Measurements from ENCODE around the gene CR1L.
A peak's percentile ranks its signal among the peaks of the same experiment; 100 is the strongest.
"Not testable (repeated sequence)": the region's sequence is repeated elsewhere in the genome, so short reads cannot be mapped to it uniquely, and the experiment has no call there.

The CR1L gene

DNA sequence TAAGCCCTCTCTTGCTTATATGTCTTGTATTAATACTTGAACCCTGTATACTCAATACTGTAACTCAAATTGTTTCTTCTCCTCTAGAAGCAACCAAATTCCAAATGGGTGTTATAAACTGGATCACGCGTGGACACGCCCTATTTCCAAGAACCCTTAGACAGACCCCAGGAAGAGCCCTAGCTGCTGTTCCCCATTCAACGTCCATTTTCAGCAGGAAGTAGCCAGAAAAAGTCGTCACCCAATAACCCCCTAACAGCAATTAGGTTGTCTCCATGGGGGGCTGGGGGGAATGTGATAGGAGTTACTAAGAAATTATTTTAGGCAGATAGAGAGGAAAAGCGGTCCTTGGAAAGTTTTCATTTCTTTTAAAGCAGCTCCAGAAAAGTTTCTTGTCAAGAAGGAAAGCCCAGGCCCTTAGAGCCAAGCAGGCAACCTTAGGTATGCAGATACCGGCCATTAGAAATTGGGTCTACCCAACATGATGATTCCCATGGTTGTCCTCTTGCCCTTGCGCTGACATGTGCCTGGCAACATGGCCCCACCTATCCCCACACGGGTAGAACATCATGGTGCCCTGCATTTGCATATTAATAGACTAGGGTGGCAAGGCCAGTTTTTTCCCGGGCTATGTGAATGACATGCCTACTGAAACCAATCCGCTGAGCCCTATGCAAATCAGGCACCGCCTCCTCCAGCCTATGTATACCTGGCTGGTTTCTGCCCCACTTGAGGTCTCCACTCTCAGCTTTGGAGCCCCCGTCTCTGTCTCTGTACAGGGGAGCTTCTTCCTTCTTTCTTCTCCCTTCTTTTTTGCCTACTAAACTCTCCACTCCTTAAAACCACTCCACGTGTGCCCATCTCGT lies 102.9 kb downstream of the CR1L start:
- no peak for DNase-seq

DNA sequence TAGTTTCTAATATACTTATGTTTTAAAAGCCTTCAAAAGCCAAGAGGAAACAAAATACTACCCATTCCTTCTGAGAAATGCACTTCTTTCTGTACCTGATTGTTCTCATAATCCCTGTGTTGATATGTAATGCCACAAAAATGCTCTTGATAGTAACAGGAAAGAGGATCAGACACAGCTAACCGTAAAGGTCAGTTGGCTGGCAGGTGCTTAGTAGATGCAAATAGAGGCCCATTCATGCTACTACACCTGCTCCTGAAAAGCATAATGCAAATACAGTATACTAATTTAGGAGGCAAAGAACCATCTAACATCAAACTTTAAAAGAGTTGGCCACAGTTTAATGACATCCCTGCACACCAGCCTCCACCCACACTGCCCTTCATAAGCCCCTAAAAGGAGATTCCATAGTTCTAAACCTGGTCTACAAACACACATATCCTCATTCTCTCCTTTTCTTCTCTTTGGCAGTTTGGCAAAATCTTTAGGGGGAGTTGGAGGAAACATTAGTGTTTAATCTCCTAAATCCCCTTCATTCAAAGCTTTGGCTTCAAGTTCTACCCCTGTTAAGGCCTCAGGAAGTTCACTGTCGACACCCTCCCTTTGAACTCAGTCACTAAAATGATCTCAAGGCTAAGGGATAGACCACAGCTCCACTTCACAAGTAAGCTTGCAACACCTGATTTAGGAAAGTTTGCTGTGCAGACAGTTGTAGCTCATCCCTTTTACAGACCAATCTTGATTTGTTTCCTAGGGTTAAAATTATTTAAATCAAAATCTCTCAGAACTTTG lies 104.0 kb downstream of the CR1L start:
- DNase-seq = no peak

DNA sequence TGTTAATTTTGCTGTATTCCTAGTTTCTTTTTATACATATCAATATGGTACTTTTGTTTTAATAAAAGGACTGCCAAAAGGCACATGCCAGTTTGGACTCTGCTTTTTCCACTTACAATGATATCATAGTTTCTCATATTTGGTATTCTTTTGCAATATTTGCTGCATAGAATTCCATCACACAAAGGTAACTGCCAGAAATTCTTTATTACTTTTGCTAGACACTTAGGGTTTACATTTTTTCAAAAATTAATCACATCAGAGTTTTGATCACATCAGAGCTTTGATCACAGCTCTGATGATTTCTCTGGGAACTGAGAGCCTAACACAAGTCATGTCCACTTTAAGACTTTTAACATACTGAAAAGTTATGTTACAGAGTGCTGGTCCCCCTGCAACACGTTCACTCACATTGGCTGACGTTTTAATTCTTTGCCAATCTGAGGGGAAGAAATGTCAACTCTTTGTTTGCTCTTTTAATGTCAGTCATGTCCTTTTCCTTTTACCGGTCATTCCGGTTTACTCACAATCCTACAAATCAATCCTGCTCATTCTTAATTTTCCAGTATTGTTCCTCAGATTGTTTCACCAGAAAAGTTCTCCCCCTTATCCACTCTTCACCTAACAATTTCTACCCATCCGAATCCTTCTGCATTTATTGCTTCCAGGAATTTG lies 105.8 kb downstream of the CR1L start:
- DNase-seq = no peak

DNA sequence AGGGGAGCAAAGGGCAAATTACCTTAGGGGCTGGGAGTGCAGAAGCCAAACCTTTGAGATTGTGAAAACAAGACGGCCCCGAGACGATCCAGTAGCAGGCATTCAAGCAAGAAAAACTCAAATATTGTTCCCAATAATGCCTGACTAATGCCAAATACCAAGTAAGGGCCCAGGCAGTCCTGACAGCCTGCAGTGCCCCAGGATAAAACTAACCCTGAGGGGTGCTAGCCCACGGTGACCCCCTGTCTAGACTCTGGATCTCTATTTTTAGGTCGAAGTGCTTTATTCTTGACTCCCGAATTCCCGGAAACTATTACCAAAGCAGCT lies 106.5 kb downstream of the CR1L start:
- DNase-seq = not testable (repeated sequence)

DNA sequence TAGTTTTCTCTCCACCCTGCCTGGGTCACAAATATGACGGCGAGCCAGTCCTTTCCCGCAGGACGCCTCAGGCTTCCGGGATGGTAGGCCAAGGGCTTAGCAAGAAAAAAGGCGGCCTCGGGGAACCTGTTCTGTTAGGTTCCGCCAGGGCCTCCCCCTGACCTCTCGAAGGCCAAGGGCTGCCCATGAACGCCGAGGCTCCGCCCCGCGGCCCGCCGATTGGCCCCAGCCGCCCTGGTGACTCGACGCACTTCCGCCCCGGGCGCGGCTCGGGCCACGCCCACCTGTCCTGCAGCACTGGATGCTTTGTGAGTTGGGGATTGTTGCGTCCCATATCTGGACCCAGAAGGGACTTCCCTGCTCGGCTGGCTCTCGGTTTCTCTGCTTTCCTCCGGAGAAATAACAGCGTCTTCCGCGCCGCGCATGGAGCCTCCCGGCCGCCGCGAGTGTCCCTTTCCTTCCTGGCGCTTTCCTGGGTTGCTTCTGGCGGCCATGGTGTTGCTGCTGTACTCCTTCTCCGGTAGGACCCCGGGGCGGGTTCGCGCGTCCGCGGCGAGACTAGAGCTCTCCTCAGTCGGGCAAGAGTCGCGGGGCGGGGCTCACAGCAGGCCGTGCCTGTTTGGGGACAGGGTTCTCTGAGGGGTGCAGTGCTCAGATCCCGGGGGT lies 107.0 kb downstream of the CR1L start, which contains the start of gene CD46:
TSS of gene CD46 (plus strand) at position 265 of the 666 bp plus-strand sequence. CDS start at position 424, 159 bp downstream.
- peak; percentile 48 for DNase-seq

DNA sequence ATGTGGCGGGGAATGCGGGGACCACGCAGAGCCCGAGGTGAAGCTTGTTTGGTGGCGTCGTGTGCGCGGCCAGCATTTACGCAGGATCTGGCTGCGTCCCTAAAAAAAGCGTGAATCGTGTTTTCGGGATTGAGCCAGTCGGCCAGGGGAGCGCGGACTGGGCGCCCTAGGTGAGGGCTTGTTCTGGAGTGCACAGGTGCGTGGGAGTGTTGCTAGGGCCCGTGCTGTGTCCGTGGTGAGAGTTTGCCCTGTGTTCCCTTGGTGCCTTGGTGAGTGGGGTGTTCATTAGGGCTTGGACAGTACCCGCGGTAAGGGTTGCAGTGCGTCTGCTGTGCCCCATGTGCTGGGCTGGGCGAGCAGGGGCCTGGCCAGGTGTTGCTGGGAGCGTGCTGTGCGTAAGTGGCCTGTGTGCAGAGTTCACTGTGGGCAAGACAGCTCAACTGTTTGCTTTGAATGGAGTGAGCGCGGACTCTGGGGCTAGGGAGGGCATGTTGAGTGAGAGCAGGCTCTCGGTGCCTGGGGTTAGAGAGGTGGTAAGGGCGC lies 107.6 kb downstream of the CR1L start:
- no peak for DNase-seq

DNA sequence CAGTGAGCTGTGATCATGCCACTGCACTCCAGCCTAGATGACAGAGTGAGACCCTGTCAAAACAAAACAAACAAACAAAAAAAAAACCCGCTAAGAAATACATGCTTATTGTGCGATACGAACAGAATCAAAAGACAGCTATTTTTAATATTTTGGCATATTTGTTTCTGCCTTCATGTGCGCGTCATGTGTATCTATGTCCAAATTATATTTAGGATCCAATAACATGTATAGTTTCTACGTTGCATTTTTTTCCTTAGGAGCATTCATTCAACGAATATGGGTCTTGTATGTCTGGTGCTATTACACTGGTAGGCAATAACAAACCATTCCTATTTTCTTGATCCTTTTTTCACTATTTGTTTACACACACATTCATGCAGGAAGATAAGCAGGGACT lies 108.7 kb downstream of the CR1L start:
- no peak for DNase-seq

DNA sequence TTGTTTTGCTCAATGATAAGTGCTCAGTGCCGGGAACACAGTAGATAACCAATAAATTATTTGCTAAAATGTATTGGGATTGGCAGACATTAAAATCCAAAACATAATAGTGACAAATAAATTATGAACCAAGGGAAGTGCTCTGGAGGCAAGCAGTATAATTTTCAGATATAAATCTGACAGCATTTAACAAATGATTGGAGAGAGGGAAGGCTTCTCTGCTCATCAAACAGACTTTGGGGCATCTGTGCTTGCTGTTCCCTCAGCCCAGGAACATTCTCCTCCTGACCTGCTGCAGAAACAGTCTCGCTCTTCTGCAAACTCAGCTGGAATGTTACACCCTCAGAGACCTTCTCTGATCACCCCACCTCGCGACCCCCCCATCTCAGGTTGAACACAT lies 109.1 kb downstream of the CR1L start:
- no peak for DNase-seq

DNA sequence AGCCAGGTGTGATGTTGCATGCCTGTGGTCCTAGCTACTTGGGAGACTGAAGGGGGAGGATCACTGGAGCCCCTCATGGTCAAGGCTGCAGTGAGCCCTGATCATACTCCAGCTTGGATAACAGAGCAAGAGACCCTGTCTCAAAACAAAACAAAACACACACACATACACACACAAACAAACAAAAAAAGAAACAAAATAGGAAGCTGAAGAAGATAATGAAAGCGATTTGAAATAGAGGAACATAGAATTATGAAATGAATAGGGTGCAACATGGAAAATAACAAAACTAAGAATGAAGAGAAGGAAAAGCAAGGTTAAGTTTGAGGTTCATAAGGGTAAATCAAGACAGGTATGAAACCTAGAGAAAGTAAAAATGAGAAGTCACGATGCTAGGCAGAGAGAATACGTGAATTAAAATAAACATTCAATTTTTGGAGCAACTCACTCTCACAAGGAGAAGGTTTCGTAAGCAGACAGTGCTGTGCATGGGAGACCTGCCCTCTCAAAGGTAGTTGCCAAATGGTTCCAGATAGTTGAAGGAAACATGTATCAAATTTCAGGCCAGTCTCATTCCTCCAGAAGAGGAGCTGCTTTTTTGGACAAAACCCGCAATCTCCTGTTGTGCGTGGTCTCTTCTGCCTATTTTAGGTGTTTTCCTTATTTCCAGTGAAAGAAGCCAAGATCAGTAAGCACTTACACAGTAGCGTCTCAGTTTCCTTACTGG lies 110.2 kb downstream of the CR1L start:
- DNase-seq = no peak

DNA sequence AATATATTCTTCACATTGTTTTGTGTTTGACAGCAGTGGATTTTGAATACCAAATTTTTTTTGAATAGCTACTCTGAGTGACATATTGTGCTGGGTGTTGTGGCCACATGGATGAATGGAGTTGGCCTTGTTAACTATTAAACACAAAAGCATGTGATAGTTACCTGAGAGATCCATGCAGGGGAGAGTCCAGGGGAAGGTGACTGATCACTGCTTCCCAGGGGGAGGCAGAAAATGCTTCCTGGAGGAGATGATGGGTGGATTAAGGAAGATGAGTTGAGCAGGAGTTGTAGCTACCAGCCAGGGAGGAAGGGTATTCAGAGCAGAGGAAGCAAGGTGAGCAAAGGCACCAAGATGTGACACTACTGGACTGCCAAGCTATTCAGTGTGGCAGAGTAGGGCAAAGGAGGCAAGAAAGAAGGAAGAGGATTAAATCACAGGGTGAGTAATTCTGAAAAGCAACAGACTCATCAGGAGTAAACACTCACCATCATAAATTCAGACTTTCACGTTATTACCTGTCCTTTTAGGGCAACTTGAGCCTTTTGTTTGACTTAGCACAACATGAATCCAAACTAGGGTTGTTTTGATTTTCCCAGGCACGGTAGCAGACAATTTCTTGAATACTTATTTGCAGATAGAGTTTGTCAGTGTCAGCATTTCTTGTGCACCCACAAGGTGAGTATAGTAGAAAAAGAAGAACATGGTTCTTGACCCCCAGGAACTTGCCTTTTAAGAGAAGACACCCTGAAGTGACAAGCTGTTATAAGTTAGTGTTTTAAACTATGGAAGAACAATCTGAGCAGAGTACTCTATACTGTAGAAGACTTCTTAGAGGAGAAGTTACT lies 111.1 kb downstream of the CR1L start:
- DNase-seq = no peak

DNA sequence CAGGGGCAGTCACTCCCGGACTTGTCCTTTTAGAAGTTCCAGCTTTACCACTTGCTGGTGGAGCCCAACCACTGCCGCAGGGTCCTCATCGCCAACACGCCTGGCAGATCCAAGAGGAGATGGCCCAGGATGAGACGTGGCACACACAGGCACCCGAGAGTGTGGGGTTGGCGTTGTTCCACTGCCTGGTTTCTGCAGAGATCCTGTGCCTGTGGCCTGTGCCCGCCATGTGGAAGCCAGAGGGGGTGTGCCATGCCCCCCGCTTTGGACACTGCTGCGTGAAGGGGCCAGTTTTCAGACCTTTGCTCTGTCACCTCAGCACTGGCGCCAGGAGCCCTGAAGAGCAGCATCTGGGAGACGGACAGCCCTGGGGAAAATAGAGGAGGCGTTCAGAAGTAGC lies 117.7 kb downstream of the CR1L start:
- no peak for DNase-seq

DNA sequence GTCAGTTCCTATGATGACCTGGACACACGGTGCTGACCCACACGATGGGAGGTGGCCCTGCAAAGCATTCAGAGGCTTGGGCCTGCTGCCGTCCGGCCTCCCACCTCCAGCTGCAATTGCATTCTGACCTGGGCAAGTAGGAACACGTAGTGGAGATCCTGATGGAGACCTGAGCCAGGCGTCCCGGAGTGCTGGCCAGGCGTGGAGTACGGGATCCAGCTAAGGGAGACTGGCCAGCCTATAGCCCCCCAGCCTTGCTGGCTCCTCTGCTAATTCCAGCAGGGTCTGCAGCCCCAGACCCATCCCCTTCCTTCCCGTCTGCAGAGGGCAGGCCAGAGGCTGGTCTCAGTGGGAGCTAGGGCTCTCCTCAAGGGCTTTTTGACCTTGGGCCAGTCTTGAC lies 118.2 kb downstream of the CR1L start:
- DNase-seq = no peak

DNA sequence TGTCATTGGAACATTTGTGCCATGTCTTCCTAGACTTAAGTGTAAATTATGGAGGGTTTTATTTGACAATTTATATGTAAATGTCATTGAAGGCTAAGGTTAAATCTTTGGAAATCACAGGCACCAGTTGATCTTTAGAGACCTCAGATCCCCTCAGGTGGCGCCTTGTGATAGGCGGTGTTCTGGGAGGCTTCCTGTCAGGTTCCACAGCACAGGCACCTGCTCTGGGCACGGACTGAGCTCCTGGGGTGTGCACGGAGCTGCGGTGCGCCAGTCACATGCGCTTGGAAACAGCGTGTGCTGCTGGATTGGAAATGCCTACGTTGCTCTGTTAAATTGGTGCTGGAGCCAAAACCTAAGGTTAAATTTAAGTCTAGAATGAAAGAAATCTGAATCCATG lies 119.0 kb downstream of the CR1L start:
- DNase-seq = no peak

DNA sequence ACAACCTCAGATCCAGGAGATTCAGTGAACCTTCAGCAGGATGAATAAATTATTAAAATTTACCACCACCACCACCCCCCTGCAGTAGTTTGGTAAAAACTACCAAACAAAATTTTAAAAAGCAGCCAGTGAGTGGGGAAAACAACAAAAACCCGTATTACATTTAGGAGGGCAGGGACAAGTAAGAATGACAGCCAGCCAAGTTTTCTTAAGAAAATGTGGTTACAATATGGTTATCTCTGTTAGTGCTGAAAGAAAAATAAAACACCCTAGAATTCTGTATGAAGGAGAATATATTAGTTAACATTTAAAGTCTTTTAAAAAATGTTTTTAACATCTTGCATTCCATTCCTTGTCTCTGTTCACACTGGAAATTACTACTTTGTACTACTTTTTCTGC lies 121.6 kb downstream of the CR1L start:
- DNase-seq = no peak

DNA sequence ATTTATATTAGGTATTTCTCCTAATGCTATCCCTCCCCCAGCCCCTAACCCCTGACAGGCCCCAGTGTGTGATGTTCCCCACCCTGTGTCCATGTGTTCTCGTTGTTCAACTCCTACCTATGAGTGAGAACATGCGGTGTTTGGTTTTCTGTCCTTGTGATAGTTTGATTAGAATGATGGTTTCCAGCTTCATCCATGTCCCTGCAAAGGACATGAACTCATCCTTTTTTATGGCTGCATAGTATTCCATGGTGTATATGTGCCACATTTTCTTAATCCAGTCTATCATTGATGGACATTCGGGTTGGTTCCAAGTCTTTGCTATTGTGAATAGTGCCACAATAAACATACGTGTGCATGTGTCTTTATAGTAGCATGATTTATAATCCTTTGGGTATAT lies 125.6 kb downstream of the CR1L start:
- DNase-seq = not testable (repeated sequence)

Data from 8988T (cell line).